IMR-90 (cell line): ENCODE measurements around the gene TIE1. TPM values are rescaled to one million over a fixed set of nuclear protein-coding genes. Genes with fewer than 3 reads are reported as not detected.

ENCODE experiments used
- ATAC-seq: fragments of 200-7000 bp; cut with Tn5 transposase; 2 replicates; pipeline ENCODE4 v1.9.1; 2020; ENCODE audit warnings: low read depth, mild to moderate bottlenecking, moderate library complexity
- BruUV-seq: library from RNA; stranded (reverse); fragments of 400-500 nt; replicated peaks from 2 replicates; lab custom pipeline; 2021; lab: Mats Ljungman, UMichigan
- CTCF ChIA-PET: fragments of 300-600 bp; formaldehyde crosslinking; extraction: SDS; loops from one replicate; lab custom pipeline; 2021; ENCODE audit warnings: antibody characterized with exemption; lab: Yijun Ruan, JAX
- POLR2A ChIA-PET: fragments of 300-600 bp; sonication (Branson Sonifier 250); formaldehyde crosslinking; loops from one replicate; lab custom pipeline; 2022; ENCODE audit warnings: antibody characterized with exemption; ENCODE audit not compliant: unreplicated experiment; lab: Charles Lee
- DNase-seq: peaks from one replicate; pipeline ENCODE4 v3.0.0; 2013
- H2AFZ ChIP-seq: replicated peaks from 2 replicates; pipeline ENCODE3; 2013; ENCODE audit warnings: low read length, mild to moderate bottlenecking; ENCODE audit not compliant: poor library complexity
- H2AK5ac ChIP-seq: 2 replicates; pipeline ENCODE4 v1.6.1; 2013; ENCODE audit warnings: low read depth, low read length, inconsistent platforms
- H2AK9ac ChIP-seq: replicated peaks from 2 replicates; pipeline ENCODE3; 2013; ENCODE audit warnings: mild to moderate bottlenecking, low read depth, low read length, moderate library complexity; ENCODE audit not compliant: poor library complexity
- H2BK120ac ChIP-seq: 2 replicates; pipeline ENCODE4 v1.6.1; 2013; ENCODE audit warnings: low read depth, low read length, inconsistent platforms
- H2BK15ac ChIP-seq: 3 replicates; pipeline ENCODE4 v1.6.1; 2013; ENCODE audit warnings: low read depth, low read length, inconsistent platforms
- H2BK20ac ChIP-seq: 2 replicates; pipeline ENCODE4 v1.6.1; 2013; ENCODE audit warnings: low read depth, mild to moderate bottlenecking, inconsistent platforms, low read length, moderate library complexity
- H2BK5ac ChIP-seq: 2 replicates; pipeline ENCODE4 v1.6.1; 2013; ENCODE audit warnings: mild to moderate bottlenecking, low read depth, low read length, inconsistent platforms; ENCODE audit not compliant: poor library complexity, severe bottlenecking
- H3K14ac ChIP-seq: replicated peaks from 2 replicates; pipeline ENCODE4 v1.6.1; 2013; ENCODE audit warnings: low read depth, low read length, inconsistent platforms
- H3K18ac ChIP-seq: 2 replicates; pipeline ENCODE4 v1.6.1; 2013; ENCODE audit warnings: low read depth, low read length, control low read depth
- H3K23ac ChIP-seq: 2 replicates; pipeline ENCODE4 v1.6.1; 2013; ENCODE audit warnings: low read depth, low read length, inconsistent platforms
- H3K27ac ChIP-seq: 2 replicates; pipeline ENCODE4 v1.5.1; 2013; ENCODE audit warnings: mild to moderate bottlenecking, control low read depth, low read length; ENCODE audit not compliant: insufficient read depth
- H3K27me3 ChIP-seq: 2 replicates; pipeline ENCODE4 v1.6.1; 2013; ENCODE audit warnings: low read length; ENCODE audit not compliant: control insufficient read depth, insufficient read depth
- H3K36me3 ChIP-seq: 2 replicates; pipeline ENCODE4 v1.6.1; 2013; ENCODE audit warnings: low read length, mixed read lengths; ENCODE audit not compliant: control insufficient read depth, insufficient read depth
- H3K4ac ChIP-seq: 2 replicates; pipeline ENCODE4 v1.6.1; 2013; ENCODE audit warnings: low read depth, low read length, inconsistent platforms
- H3K4me1 ChIP-seq: 2 replicates; pipeline ENCODE4 v1.6.1; 2013; ENCODE audit warnings: low read length, mixed read lengths; ENCODE audit not compliant: control insufficient read depth, insufficient read depth
- H3K4me2 ChIP-seq: 2 replicates; pipeline ENCODE4 v1.6.1; 2013; ENCODE audit warnings: low read depth, mild to moderate bottlenecking, control low read depth, low read length, moderate library complexity
- H3K4me3 ChIP-seq: 2 replicates; pipeline ENCODE4 v1.5.1; 2013; ENCODE audit warnings: low read depth, mild to moderate bottlenecking, control low read depth, low read length, moderate library complexity; ENCODE audit not compliant: insufficient read depth
- H3K56ac ChIP-seq: 2 replicates; pipeline ENCODE4 v1.6.1; 2013; ENCODE audit warnings: low read length, inconsistent platforms; ENCODE audit not compliant: insufficient read depth; ENCODE audit errors: extremely low read depth
- H3K79me1 ChIP-seq, 2 experiments: 2 replicates each; pipeline ENCODE4 v1.6.1; 2013; ENCODE audit warnings: low read length in 2 of 2, inconsistent platforms in 1 of 2, low read depth in 1 of 2
- H3K9ac ChIP-seq: 2 replicates; pipeline ENCODE4 v1.6.1; 2013; ENCODE audit warnings: low read depth, low read length, control low read depth
- H3K9me1 ChIP-seq: 2 replicates; pipeline ENCODE4 v1.6.1; 2013; ENCODE audit warnings: low read length, inconsistent platforms; ENCODE audit not compliant: insufficient read depth
- H3K9me3 ChIP-seq: 2 replicates; pipeline ENCODE4 v1.6.1; 2013; ENCODE audit warnings: low read length; ENCODE audit not compliant: control insufficient read depth, insufficient read depth
- H4K20me1 ChIP-seq: 2 replicates; pipeline ENCODE4 v1.6.1; 2013; ENCODE audit warnings: low read length, inconsistent platforms; ENCODE audit not compliant: insufficient read depth
- H4K5ac ChIP-seq: 2 replicates; pipeline ENCODE4 v1.6.1; 2013; ENCODE audit warnings: mild to moderate bottlenecking, low read depth, low read length, control low read depth
- H4K8ac ChIP-seq, 2 experiments: 2 replicates each; pipeline ENCODE4 v1.6.1; 2013; ENCODE audit warnings: low read depth in 2 of 2, low read length in 2 of 2, control low read depth in 1 of 2, inconsistent platforms in 1 of 2
- H4K91ac ChIP-seq: 2 replicates; pipeline ENCODE4 v1.6.1; 2013; ENCODE audit warnings: low read depth, low read length, inconsistent platforms; ENCODE audit not compliant: insufficient read depth
- BHLHE40 ChIP-seq: fragments of 150-350 bp; IDR thresholded peaks from 2 replicates; pipeline ENCODE4 v1.6.1; 2016; ENCODE audit warnings: mild to moderate bottlenecking, low read depth, low read length
- CEBPB ChIP-seq: IDR thresholded peaks from 2 replicates; pipeline ENCODE4 v1.6.1; 2012; ENCODE audit warnings: low read depth, low read length, improper control_type of control experiment
- CHD1 ChIP-seq: IDR thresholded peaks from 2 replicates; pipeline ENCODE4 v1.6.1; 2012; ENCODE audit warnings: low read depth, low read length, improper control_type of control experiment
- WGBS, 2 experiments: methylation state at CpG; one replicate each; pipeline versions ENCODE4 v1.1.5 to v1.1.7; 2013; ENCODE audit warnings: missing lambda C conversion rate in 2 of 2; ENCODE audit not compliant: insufficient read length in 1 of 2; ENCODE audit errors: extremely low coverage in 2 of 2; 5-methylcytosine and 5-hydroxymethylcytosine counted together
- dilution Hi-C: fragments of 300-500 bp; cut with HindIII; formaldehyde crosslinking; loops from one replicate; pipeline ENCODE4 v1.14.3; 2018; ENCODE audit warnings: low sequenced_read_pairs; ENCODE audit not compliant: unreplicated experiment
- in situ Hi-C: fragments of 300-500 bp; cut with MboI; formaldehyde crosslinking; loops from 3 replicates; pipeline ENCODE4 v1.14.3; 2019; ENCODE audit warnings: low sequenced_read_pairs, inconsistent platforms, mixed read lengths
- intact Hi-C: fragments of 100-400 bp; cut with micrococcal nuclease; formaldehyde crosslinking; loops from 2 replicates; pipeline ENCODE4 v1.10.0; 2022
- polyA plus RNA-seq, 3 experiments: library from polyadenylated mRNA; depleted of rRNA; stranded (reverse); fragments of >200 nt; gene quantifications; 2 replicates each; pipeline ENCODE4 v1.2.3, GENCODE V29; 2012; ENCODE audit warnings: low replicate concordance in 1 of 3
- total RNA-seq: library from RNA; depleted of rRNA; stranded (reverse); fragments of >200 nt; gene quantifications from 2 replicates; pipeline ENCODE4 v1.2.3, GENCODE V29; 2012

The TIE1 gene
- total and polyA plus RNA-seq, 2 of the 4 experiments (the other 2 are of a cell fraction) = 2.3 to 7.5 TPM

DNA sequence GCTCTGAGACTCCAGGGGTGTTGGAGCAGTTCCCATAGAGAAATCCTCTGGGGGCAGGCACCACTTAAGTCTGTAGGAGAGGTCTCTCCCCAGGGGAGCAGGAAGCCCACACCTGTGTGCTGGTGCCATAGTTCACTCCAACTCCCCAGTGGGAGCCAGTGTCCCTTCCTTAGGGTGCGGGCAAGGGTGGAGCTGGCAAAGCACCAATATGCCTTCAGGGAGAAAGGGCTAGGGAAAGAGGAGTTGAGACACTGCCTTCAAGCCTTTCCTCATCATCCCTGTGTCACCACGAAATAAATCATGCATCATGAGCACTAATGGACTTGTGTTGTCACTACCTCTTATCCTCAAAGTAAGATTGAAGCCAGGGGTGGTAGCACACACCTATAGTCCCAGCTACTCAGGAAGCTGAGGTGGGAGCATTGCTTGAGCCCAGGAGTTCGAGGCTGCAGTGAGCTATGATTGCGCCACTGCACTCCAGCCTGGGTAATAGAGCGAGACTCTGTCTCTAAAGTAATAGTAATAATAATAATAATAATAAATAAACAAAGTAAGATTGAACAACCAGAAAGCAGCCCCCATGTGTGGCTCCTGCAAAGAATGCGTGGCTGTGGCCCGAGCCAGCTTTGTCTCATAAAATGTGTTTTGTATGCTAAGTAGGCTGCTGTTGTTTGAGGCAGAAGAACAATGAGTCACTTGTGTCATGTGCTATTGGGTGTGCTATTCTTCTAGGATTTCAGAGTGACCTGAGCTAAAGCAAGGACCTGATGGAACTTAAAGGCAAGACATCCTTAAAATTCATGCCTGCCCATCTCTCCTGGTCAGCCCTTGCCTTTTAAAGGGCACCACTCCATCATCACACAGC, 6.7 kb upstream of the TIE1 start:
- Histone ChIP-seq H2AK9ac (peak overlapping the region; percentile 49), H4K20me1 (no peaks in the 10 kb centered on the region), H2BK20ac (no peak overlapping the region), H3K4me2 (no peak overlapping the region), H3K14ac (peak overlapping the region; percentile 36; the same call in 1 of the 2 replicates), H3K56ac (no peak overlapping the region), H3K4me3 (no peak overlapping the region), H4K91ac (no peak overlapping the region), H4K5ac (no peak overlapping the region), H3K18ac (no peak overlapping the region), H2AFZ (peak overlapping the region; percentile 41), H3K9me1 (peaks cover 3% of the 10 kb centered on the region; the same call in 1 of the 2 replicates), H3K4me1 (peaks cover 10% of the 10 kb centered on the region), H2BK5ac (no peak overlapping the region), H3K9ac (no peak overlapping the region), H2BK120ac (no peak overlapping the region), H3K4ac (no peak overlapping the region), H3K79me1 (no peaks in the 10 kb centered on the region), H2BK15ac (no peak overlapping the region), H3K36me3 (no peaks in the 10 kb centered on the region), H3K27ac (no peak overlapping the region; the same call in 1 of the 2 replicates), H2AK5ac (0 out of 2 replicates have a peak overlapping the region, but pooled peaks have one; percentile 14), H3K23ac (no peak overlapping the region; the same call in 1 of the 2 replicates), H3K9me3 (no peaks in the 10 kb centered on the region), H4K8ac (no peak overlapping the region), H3K27me3 (peaks cover 4% of the 10 kb centered on the region)
- ChIA-PET POLR2A (no interaction called here), CTCF (interaction anchor here (0.7 to 1.4 kb wide), 2 partner anchors 15 to 64 kb away, joined by 3 read pairs; partner anchors contain the start of gene CDC20)
- WGBS, 2 experiments = no CpG with 5 or more reads among the region's 7 CpGs
- ATAC-seq (peak; percentile 19; the same call in 1 of the 2 replicates), DNase-seq (peak; percentile 56)
- intact Hi-C loops = no loop called here
- in situ Hi-C loops = no loop called here
- no TSS peak for BruUV-seq
- dilution Hi-C loops = no loop called here
- TF ChIP-seq CHD1 (no peak), CEBPB (peak; percentile 29; the same call in 1 of the 2 replicates), BHLHE40 (0 out of 2 replicates have a peak, but pooled peaks have one; percentile 17)
